ENCODE results near the gene ZNF773. TPM values are rescaled to one million over a fixed set of nuclear protein-coding genes. Genes with fewer than 3 reads are reported as not detected.

Gene ZNF773
- total RNA-seq, 1 donor from 2014 or later = 17.5 TPM

Other genes with a start within 250 kb of the ZNF773 start
- 63.3 and 88.0 TPM in 2 replicates for gene ZNF460, start 219.5 kb upstream of the ZNF773 start, total RNA-seq
- 10.0 and 15.1 TPM in 2 replicates for gene ZNF543, start 179.5 kb upstream of the ZNF773 start, total RNA-seq
- 10.5 and 11.1 TPM in 2 replicates for gene ZNF304, start 148.7 kb upstream of the ZNF773 start, total RNA-seq
- gene TRAPPC2B, start 136.4 kb upstream of the ZNF773 start, total RNA-seq = 8.8 and 11.6 TPM in 2 replicates
- 1.9 and 3.6 TPM in 2 replicates for gene ZNF547, start 136.4 kb upstream of the ZNF773 start, total RNA-seq
- gene ZNF548, start 110.1 kb upstream of the ZNF773 start, total RNA-seq = 13.3 and 16.0 TPM in 2 replicates
- gene ZNF17, start 88.8 kb upstream of the ZNF773 start, total RNA-seq = 10.9 and 11.4 TPM in 2 replicates
- gene ZNF749, start 64.6 kb upstream of the ZNF773 start, total RNA-seq = 10.7 and 12.6 TPM in 2 replicates
- 0.28 and 0.34 TPM in 2 replicates for gene VN1R1, start 42.8 kb upstream of the ZNF773 start, total RNA-seq
- 19.3 and 22.3 TPM in 2 replicates for gene ZNF772, start 22.4 kb upstream of the ZNF773 start, total RNA-seq
- gene ZNF419, start 12.2 kb upstream of the ZNF773 start, total RNA-seq = 7.8 and 12.6 TPM in 2 replicates
- gene ZNF549, start 27.4 kb downstream of the ZNF773 start, total RNA-seq = 4.8 and 5.8 TPM in 2 replicates
- 6.4 and 8.0 TPM in 2 replicates for gene ZNF550, start 59.9 kb downstream of the ZNF773 start, total RNA-seq
- gene ZNF416, start 79.0 kb downstream of the ZNF773 start, total RNA-seq = 4.1 and 4.4 TPM in 2 replicates
- gene ZIK1, start 84.2 kb downstream of the ZNF773 start, total RNA-seq = 5.3 and 6.1 TPM in 2 replicates
- gene ZNF530, start 99.9 kb downstream of the ZNF773 start, total RNA-seq = 2.7 and 4.5 TPM in 2 replicates
- gene ZNF134, start 114.3 kb downstream of the ZNF773 start, total RNA-seq = 17.6 and 24.0 TPM in 2 replicates
- 9.9 and 11.2 TPM in 2 replicates for gene ZNF211, start 133.2 kb downstream of the ZNF773 start, total RNA-seq
- gene ZSCAN4, start 169.0 kb downstream of the ZNF773 start, total RNA-seq = not detected in 2 replicates
- 8.9 and 9.5 TPM in 2 replicates for gene ZNF551, start 182.0 kb downstream of the ZNF773 start, total RNA-seq
- 1.3 and 2.4 TPM in 2 replicates for gene ZNF154, start 209.3 kb downstream of the ZNF773 start, total RNA-seq
- 9.8 and 10.0 TPM in 2 replicates for gene ZNF671, start 227.7 kb downstream of the ZNF773 start, total RNA-seq
- 14.6 and 18.1 TPM in 2 replicates for gene ZNF776, start 246.9 kb downstream of the ZNF773 start, total RNA-seq